GM06990 (cell line): Measurements from ENCODE around the gene PROSER2.

ENCODE experiments used
- DNase-seq: peaks from one replicate; pipeline ENCODE4 v3.0.0-alpha.2; 2011; ENCODE audit not compliant: insufficient read length; ENCODE audit errors: extremely low read depth
- H3K27me3 ChIP-seq: replicated peaks from 2 replicates; pipeline ENCODE4 v1.6.0; 2011; ENCODE audit warnings: low read length; ENCODE audit not compliant: control insufficient read depth, insufficient read depth
- H3K36me3 ChIP-seq: 2 replicates; pipeline ENCODE4 v1.5.1; 2011; ENCODE audit warnings: low read length; ENCODE audit not compliant: control insufficient read depth, insufficient read depth
- H3K4me3 ChIP-seq: replicated peaks from 2 replicates; pipeline ENCODE4 v1.5.1; 2011; ENCODE audit warnings: low read depth, mild to moderate bottlenecking, control low read depth, low read length
- TF ChIP-seq, protein P1 (sequence below): IDR thresholded peaks from 2 replicates; pipeline ENCODE4 v1.5.1; 2011; ENCODE audit warnings: low read length, control low read depth, mild to moderate bottlenecking, inconsistent platforms; ENCODE audit not compliant: insufficient read depth, poor library complexity, severe bottlenecking

The PROSER2 gene

DNA sequence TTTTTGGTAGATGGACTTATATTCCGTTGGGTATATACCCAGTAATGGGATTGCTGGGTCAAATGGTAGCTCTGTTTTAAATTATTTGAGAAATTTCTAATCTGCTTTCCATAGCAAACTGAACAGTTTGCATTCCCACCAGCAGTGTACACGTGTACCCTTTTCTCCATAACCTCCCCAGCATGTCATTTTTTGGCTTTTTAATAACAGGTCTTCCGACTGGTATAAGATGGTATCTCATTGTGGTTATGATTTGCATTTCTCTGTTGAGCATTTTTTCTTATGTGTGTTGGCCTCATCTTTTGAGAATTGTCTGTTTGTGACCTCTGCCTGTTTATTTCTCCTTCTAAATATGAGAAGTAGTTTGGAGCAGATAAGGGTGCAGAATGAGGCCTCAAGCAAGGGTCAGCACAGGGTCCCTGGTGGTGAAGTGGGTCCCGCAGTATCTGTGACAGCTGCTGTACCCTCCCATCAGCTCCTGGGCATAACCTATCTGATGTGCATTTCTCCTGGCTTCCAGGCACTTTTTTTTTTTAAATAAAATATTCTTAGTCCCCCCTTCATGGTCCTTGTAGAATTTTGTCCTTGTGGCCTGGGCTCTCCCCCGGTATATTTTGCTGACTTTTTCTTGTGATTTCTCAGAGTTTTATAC lies 73.5 kb downstream of the PROSER2 start:
- DNase-seq: no peak
- Histone ChIP-seq H3K36me3 (no peaks in the 10 kb centered on the region), H3K4me3 (no peak overlapping the region), H3K27me3 (no peaks in the 10 kb centered on the region)
- TF ChIP-seq, protein P1, sequence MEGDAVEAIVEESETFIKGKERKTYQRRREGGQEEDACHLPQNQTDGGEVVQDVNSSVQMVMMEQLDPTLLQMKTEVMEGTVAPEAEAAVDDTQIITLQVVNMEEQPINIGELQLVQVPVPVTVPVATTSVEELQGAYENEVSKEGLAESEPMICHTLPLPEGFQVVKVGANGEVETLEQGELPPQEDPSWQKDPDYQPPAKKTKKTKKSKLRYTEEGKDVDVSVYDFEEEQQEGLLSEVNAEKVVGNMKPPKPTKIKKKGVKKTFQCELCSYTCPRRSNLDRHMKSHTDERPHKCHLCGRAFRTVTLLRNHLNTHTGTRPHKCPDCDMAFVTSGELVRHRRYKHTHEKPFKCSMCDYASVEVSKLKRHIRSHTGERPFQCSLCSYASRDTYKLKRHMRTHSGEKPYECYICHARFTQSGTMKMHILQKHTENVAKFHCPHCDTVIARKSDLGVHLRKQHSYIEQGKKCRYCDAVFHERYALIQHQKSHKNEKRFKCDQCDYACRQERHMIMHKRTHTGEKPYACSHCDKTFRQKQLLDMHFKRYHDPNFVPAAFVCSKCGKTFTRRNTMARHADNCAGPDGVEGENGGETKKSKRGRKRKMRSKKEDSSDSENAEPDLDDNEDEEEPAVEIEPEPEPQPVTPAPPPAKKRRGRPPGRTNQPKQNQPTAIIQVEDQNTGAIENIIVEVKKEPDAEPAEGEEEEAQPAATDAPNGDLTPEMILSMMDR: no peak

DNA sequence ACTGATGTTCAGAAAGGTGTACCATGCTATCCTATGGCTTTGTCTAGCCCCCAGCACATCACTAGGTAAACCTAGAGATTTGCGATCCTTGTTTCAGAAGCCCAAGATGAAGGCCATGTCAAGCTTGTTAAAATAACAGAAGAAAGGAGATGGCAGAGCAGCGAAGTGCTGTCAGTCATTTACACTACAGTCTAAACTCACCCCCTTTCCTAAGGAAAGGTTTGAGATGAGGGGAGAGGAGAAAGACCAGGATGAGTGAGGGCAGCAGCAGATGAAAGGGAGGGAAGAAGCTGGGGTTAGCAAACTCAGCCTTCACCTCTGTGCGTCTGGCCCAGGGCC lies 74.8 kb downstream of the PROSER2 start:
- no peaks in the 10 kb centered on the region for H3K27me3 ChIP-seq
- no peak overlapping the region for H3K4me3 ChIP-seq
- DNase-seq: no peak
- no peaks in the 10 kb centered on the region for H3K36me3 ChIP-seq
- TF ChIP-seq, protein P1: no peak

DNA sequence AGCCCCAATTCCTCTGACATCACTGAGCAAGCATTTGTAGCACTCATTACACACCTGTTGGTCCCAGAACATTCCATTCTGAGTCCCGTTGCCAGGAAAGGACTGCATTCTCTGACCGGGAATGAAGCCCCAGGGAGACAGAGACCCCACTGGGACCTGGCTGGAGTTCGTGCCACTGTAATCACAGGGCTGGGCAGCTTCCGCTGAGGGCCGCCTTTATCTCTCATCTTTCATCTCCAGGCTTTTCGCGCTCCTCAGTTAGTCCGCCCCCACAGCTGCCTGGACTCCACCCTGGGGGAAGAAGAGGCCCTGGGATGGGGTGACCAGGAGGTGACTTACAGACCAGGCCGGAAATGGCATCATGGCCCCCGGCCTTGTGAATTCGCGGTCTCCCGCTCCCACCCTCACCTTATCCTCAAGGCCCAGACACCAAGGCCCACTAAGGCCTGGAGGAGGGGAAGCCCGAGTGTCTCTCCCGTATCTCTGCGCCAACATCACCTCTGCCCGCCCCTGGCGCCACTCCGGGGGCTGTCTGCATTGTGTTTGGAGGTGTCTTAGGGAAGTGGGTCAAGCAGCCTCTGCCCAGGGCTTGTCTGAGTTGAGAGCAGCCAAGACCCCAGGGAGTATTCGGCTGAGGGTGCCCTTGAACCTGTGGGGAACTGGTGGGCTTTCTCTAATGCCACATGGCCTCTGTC lies 75.4 kb downstream of the PROSER2 start:
- Histone ChIP-seq H3K4me3 (no peak overlapping the region), H3K36me3 (no peaks in the 10 kb centered on the region), H3K27me3 (no peaks in the 10 kb centered on the region)
- DNase-seq: no peak
- TF ChIP-seq, protein P1: no peak

DNA sequence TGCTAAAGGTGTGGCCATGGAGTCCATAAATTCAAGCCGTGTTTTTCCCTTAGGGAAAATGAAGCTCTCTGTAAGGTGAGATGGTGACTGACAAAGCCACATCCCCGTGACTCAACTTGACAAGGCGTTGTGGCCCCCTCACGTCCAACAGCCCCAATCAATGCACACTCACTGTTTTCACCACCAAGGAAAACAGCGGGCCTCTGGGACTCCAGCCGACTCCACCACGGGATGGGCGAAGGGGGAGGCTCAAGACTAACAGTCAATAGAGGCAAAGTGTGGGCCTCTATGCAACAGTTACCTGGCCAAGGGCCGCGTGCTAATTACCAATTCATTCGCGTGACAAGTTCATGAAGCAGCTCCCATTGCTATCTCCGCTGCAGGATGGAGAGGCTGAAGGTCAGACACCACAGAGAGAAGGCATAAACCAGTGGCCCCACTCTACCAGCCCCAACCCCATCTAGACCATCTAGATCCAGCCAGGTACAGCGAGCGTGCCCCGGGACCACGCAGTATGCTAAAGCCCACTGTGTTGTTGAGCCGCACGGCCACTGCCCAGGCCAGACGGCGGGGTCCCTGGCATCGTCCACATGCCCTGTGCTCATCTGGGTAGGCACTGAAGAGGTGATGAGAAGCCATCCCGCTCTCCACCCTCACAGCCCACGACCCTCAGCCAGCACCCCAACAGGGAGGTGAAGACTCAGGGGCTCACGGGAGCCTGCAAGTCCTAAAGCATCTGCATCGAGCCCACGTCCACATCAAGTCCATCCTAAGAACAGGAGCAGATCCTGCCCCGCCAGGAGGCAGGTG lies 76.1 kb downstream of the PROSER2 start:
- no peak overlapping the region for H3K4me3 ChIP-seq
- TF ChIP-seq, protein P1: no peak
- DNase-seq: no peak
- no peaks in the 10 kb centered on the region for H3K36me3 ChIP-seq
- H3K27me3 ChIP-seq: no peaks in the 10 kb centered on the region

DNA sequence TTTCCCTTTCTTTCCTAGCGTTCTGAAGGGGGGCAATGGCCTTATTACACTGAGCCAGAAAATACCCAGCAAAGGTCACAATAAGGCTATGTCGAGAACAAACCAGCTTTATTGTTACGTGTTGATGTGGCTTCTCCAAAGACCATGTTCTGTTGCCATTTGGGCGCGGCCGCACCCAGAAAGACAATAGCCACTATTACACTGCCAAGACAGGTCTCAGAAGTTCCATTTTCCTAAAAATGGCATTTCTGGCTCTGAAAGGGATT lies 77.8 kb downstream of the PROSER2 start:
- TF ChIP-seq, protein P1: no peak
- no peak overlapping the region for H3K4me3 ChIP-seq
- H3K36me3 ChIP-seq: no peaks in the 10 kb centered on the region
- H3K27me3 ChIP-seq: no peaks in the 10 kb centered on the region
- no peak for DNase-seq
